Measurements from ENCODE around the gene DLGAP1. TPM values are rescaled to one million over a fixed set of nuclear protein-coding genes. Genes with fewer than 3 reads are reported as not detected.
"Not testable (repeated sequence)": the region's sequence is repeated elsewhere in the genome, so short reads cannot be mapped to it uniquely, and the experiment has no call there.

The DLGAP1 gene
- total RNA-seq, 6 experiments from 2014 or later = 0.19 to 1.3 (median 0.62) TPM

DNA sequence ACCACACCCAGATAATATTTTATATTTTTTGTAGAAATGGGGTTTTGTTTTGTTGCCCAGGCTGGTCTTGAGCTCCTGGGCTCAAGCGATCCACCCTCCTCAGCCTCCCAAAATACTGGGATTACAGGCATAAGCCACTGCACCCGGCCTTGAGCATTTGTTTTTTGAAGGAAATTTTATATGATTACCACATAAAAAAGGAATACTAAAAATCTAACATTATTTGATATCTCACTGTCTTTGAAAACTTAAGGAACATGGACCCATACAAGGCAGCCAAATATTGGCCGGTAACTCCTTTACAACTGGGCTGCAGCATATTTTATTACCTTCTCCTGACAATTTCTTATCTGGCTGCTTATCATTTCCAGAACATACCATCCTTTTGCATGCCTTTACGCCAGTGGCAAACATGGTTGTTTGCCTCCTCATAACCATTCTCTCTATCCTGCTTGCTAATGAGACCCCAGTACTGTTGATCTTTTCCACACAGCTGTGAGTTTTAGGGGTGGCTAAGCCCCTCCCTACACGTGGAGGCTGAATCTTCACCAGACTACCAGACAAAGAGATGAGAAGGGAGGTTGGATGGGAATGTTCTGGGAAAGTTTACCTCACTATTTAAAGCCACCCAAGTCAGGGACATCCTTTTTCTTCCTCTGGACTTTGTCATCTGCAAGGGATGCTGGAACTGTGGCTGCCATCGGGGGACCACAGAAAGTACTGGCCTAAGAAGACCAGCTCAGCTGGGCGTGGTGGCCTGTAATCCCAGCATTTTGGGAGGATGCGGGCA lies 847.6 kb downstream of the DLGAP1 start:
- no peak for DNase-seq
- Mint-ChIP-seq H3K9me3 (no peaks in the 10 kb centered on the region), H3K36me3 (ENCODE audit: low read depth) (peaks cover 12% of the 10 kb centered on the region; the same call in 1 of the 2 replicates), H3K4me3 (peak overlapping the region; percentile 9; the same call in 1 of the 2 replicates), H3K27ac (no peak overlapping the region; the same call in none of the 2 replicates), H3K4me1 (ENCODE audit: low read depth) (peaks cover 15% of the 10 kb centered on the region), H3K27me3 (ENCODE audit: insufficient read depth) (no peaks in the 10 kb centered on the region; the same call in 1 of the 2 replicates)
- TF ChIP-seq, protein P1, sequence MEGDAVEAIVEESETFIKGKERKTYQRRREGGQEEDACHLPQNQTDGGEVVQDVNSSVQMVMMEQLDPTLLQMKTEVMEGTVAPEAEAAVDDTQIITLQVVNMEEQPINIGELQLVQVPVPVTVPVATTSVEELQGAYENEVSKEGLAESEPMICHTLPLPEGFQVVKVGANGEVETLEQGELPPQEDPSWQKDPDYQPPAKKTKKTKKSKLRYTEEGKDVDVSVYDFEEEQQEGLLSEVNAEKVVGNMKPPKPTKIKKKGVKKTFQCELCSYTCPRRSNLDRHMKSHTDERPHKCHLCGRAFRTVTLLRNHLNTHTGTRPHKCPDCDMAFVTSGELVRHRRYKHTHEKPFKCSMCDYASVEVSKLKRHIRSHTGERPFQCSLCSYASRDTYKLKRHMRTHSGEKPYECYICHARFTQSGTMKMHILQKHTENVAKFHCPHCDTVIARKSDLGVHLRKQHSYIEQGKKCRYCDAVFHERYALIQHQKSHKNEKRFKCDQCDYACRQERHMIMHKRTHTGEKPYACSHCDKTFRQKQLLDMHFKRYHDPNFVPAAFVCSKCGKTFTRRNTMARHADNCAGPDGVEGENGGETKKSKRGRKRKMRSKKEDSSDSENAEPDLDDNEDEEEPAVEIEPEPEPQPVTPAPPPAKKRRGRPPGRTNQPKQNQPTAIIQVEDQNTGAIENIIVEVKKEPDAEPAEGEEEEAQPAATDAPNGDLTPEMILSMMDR (IDR thresholded peaks at IDR 0.05) = no peak

DNA sequence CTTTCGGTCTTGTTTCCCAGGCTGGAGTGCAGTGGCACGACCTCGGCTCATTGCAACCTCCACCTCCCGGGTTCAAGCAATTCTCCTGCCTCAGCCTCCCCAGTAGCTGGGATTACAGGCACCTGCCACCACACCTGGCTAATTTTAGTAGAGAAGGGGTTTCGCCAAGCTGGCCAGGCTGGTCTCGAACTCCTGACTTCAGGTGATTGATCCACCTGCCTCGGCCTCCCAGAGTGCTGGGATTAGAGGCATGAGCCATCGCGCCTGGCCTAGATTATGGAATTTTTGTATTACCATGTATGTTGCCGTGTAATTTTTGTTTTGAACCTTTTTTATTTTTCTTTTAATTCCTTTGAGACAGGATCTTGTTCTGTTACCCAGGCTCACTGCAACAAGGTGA lies 848.2 kb downstream of the DLGAP1 start:
- H3K4me3 Mint-ChIP-seq; H3K9me3 Mint-ChIP-seq; H3K4me1 Mint-ChIP-seq (ENCODE audit: low read depth); DNase-seq; H3K27me3 Mint-ChIP-seq (ENCODE audit: insufficient read depth); H3K27ac Mint-ChIP-seq: not testable (repeated sequence)
- peaks cover 15% of the 10 kb centered on the region; the same call in 1 of the 2 replicates for H3K36me3 Mint-ChIP-seq (ENCODE audit: low read depth)

DNA sequence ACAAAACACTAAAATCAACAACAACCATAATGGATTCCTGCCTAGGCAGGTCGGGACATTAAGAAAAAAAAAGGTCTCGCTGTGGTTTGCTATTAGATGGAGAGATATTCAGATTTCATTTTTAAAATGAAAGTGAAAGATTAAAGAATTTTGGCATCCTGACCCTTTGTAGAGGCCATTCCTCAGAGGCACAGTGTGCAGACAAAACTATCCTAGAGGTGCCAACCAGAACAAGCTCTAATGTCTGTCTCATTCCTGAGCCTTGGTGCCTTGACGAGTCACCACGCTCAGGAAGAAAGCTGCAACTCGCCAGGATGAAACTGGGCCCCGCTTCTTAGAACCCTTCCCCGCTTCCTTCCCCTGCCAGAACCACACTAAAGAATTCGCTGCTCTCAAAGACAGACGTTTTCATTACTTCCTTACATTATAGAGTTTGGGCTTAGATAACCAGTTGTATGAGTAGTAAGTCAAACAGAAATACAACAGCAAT lies 849.1 kb downstream of the DLGAP1 start:
- DNase-seq = peak; percentile 23
- Mint-ChIP-seq H3K27ac (no peak overlapping the region), H3K36me3 (ENCODE audit: low read depth) (peaks cover 16% of the 10 kb centered on the region; the same call in 1 of the 2 replicates), H3K27me3 (ENCODE audit: insufficient read depth) (no peaks in the 10 kb centered on the region), H3K9me3 (no peaks in the 10 kb centered on the region), H3K4me3 (no peak overlapping the region), H3K4me1 (ENCODE audit: low read depth) (peaks cover under 1% of the 10 kb centered on the region)
- TF ChIP-seq, protein P1 (IDR thresholded peaks at IDR 0.05) = no peak

DNA sequence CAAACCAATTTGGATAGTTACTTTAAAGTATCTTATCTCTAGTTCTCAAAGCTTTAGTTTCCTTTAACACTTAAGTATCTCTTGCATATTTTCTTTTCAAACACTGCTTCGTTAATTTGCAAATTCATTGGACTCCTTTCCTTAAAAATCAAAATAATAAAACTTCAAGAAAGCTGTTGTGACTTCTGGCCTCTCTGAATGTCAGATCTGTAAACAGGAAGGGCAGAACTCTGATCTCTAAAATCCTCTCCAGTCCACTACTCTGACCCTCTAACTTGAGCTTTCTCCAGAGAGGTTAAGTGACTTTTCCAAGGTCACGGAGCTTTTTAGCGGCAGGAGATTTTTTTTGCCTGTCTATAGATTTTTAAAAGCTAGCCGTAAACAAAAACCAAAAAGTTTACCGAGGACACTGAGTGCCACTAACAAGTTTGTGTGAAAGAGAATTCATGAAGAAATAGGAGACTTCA lies 849.6 kb downstream of the DLGAP1 start:
- H3K4me1 Mint-ChIP-seq (ENCODE audit: low read depth) = no peaks in the 10 kb centered on the region; the same call in 1 of the 2 replicates
- no peak for DNase-seq
- peaks cover 16% of the 10 kb centered on the region; the same call in 1 of the 2 replicates for H3K36me3 Mint-ChIP-seq (ENCODE audit: low read depth)
- H3K27me3 Mint-ChIP-seq (ENCODE audit: insufficient read depth) = no peaks in the 10 kb centered on the region
- TF ChIP-seq, protein P1 (IDR thresholded peaks at IDR 0.05) = no peak
- no peaks in the 10 kb centered on the region for H3K9me3 Mint-ChIP-seq
- H3K4me3 Mint-ChIP-seq = no peak overlapping the region
- H3K27ac Mint-ChIP-seq = no peak overlapping the region

DNA sequence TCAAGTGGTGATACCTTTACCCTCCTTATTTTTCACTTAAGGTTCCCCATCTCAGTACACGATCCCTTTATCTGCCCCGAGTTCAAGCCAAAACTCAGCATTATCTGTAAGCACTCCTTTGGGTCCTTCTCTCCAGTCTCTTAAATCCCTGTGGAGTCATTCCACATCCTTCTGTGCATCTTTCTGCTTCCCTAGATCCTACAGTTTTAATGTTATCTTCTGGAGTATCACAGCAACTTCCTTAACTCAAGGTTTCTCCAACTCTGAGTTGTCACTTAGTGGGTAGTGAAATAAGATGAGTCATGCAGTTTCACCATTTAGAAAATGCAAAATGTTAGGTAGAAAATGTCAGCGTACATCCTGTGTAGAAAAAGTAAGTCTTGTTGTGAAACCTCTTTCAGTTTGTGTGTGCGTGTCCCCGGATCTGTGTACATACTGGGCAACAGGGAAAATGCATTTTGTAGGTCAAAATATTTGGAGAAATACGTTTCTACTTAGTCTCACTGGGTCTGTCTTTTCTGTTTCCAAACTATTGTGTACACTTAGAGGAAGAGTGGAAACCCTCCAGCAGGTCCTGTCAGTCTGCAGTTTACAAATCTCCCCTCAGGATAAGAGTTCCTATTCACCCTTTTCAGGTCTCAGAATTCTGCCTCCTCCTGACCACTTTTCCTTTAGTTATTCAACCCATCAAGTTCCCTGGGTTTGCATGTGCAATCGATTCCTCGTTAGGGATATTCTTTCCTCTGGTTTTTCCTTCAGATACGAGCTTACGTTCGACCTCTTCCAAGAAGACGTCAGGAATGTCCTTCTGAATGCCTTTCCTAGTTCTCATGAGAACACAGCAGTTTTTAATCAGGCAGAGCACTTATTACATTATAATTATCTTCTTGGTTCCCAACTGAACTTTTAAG lies 850.4 kb downstream of the DLGAP1 start:
- Mint-ChIP-seq H3K9me3 (no peaks in the 10 kb centered on the region), H3K4me1 (ENCODE audit: low read depth) (no peaks in the 10 kb centered on the region; the same call in 1 of the 2 replicates), H3K36me3 (ENCODE audit: low read depth) (peaks cover 16% of the 10 kb centered on the region; the same call in 1 of the 2 replicates), H3K27me3 (ENCODE audit: insufficient read depth) (no peaks in the 10 kb centered on the region), H3K27ac (no peak overlapping the region), H3K4me3 (no peak overlapping the region)
- TF ChIP-seq, protein P1 (IDR thresholded peaks at IDR 0.05) = no peak
- peak; percentile 93 for DNase-seq

All from HFFc6 (cell line).